Measurements from ENCODE around the gene C15orf39.

C15orf39 gene

DNA sequence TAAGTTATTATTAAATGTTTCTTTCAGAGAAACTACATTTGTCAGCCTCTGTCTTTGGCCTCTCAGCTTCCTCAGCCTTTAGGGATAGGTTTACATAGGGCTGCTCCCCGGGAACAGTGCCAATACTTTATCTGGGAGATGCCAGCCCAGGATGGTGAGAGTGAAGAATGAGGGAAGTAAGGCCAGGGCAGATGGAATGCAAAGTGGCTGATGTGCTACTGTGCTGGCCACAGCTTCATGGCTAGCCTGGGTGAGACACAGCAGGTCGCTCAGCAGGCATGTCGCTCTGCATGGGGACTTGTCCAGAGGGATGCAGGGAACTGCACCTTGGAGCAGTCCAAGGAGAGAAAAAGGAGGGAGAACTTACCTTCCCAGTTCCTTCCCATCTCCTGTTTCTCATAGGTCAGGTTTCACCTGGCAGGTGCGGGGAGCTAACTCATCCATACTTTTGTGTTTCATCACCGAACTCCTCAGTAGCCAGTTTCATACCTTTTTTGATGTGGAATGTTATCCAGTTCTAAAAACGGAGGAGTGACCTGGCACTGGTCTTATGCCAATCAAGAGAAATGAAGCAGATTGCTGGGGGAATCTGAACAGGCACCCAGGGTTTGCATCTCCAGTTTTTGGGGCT lies 30.9 kb upstream of the C15orf39 start:
- Histone ChIP-seq H3K9ac (ENCODE audit: low read depth, low read length) (no peak overlapping the region), H3K27ac (ENCODE audit: low read length) (no peak overlapping the region), H4K20me1 (ENCODE audit: insufficient read depth, low read length) (no peaks in the 10 kb centered on the region), H3K4me1 (ENCODE audit: insufficient read depth, low read length) (peaks cover 15% of the 10 kb centered on the region), H3K79me2 (ENCODE audit: insufficient read depth, low read length) (no peaks in the 10 kb centered on the region), H3K27me3 (ENCODE audit: insufficient read depth, low read length, poor library complexity) (no peaks in the 10 kb centered on the region), H3K4me3 (ENCODE audit: low read depth in 1 of 2, low read length in 2 of 2) (no peak overlapping the region), H3K4me2 (ENCODE audit: insufficient read depth, low read length) (no peak overlapping the region), H2AFZ (ENCODE audit: low read depth, low read length) (no peak overlapping the region), H3K9me3 (ENCODE audit: insufficient read depth, low read length, severe bottlenecking) (no peaks in the 10 kb centered on the region), H3K36me3 (ENCODE audit: insufficient read depth, low read length) (no peaks in the 10 kb centered on the region)
- no peak for TF ChIP-seq EZH2 (IDR thresholded peaks at IDR 0.05; ENCODE audit: borderline replicate concordance, low read depth, low read length, severe bottlenecking)
- no peak for TF ChIP-seq CTCF (IDR thresholded peaks at IDR 0.05; ENCODE audit: borderline replicate concordance, extremely low read depth, low read length, poor library complexity, severe bottlenecking)
- no peak for ATAC-seq (ENCODE audit: insufficient read depth, low read depth)
- no peak for DNase-seq

- Histone ChIP-seq H3K9me3 (ENCODE audit: insufficient read depth, low read length, severe bottlenecking) (no peaks in the 10 kb centered on the region), H3K36me3 (ENCODE audit: insufficient read depth, low read length) (no peaks in the 10 kb centered on the region), H3K4me3 (ENCODE audit: low read depth in 1 of 2, low read length in 2 of 2) (no peak overlapping the region), H2AFZ (ENCODE audit: low read depth, low read length) (no peak overlapping the region), H3K9ac (ENCODE audit: low read depth, low read length) (no peak overlapping the region), H3K27me3 (ENCODE audit: insufficient read depth, low read length, poor library complexity) (no peaks in the 10 kb centered on the region), H3K27ac (ENCODE audit: low read length) (no peak overlapping the region), H3K4me1 (ENCODE audit: insufficient read depth, low read length) (peaks cover 15% of the 10 kb centered on the region), H3K79me2 (ENCODE audit: insufficient read depth, low read length) (no peaks in the 10 kb centered on the region), H3K4me2 (ENCODE audit: insufficient read depth, low read length) (no peak overlapping the region), H4K20me1 (ENCODE audit: insufficient read depth, low read length) (no peaks in the 10 kb centered on the region)
- DNase-seq = peak; percentile 60
- TF ChIP-seq CTCF (IDR thresholded peaks at IDR 0.05; ENCODE audit: borderline replicate concordance, extremely low read depth, low read length, poor library complexity, severe bottlenecking) (no peak), EZH2 (IDR thresholded peaks at IDR 0.05; ENCODE audit: borderline replicate concordance, low read depth, low read length, severe bottlenecking) (no peak)
- ATAC-seq (ENCODE audit: insufficient read depth, low read depth) = peak; percentile 87
Observed at GRCh38 chr15:75171408-75171807, 30.3 kb upstream of the C15orf39 start.

GRCh38 chr15:75172284-75172820 lies 29.3 kb upstream of the C15orf39 start:
- no peak overlapping the region for H3K9ac ChIP-seq (ENCODE audit: low read depth, low read length)
- no peaks in the 10 kb centered on the region for H3K36me3 ChIP-seq (ENCODE audit: insufficient read depth, low read length)
- no peaks in the 10 kb centered on the region for H3K79me2 ChIP-seq (ENCODE audit: insufficient read depth, low read length)
- TF ChIP-seq EZH2 (IDR thresholded peaks at IDR 0.05; ENCODE audit: borderline replicate concordance, low read depth, low read length, severe bottlenecking) (no peak), CTCF (IDR thresholded peaks at IDR 0.05; ENCODE audit: borderline replicate concordance, extremely low read depth, low read length, poor library complexity, severe bottlenecking) (no peak)
- H3K4me2 ChIP-seq (ENCODE audit: insufficient read depth, low read length) = no peak overlapping the region
- no peak overlapping the region for H2AFZ ChIP-seq (ENCODE audit: low read depth, low read length)
- ATAC-seq (ENCODE audit: insufficient read depth, low read depth) (no peak), DNase-seq (no peak)
- H3K27ac ChIP-seq (ENCODE audit: low read length) = no peak overlapping the region
- H4K20me1 ChIP-seq (ENCODE audit: insufficient read depth, low read length) = no peaks in the 10 kb centered on the region
- no peaks in the 10 kb centered on the region for H3K9me3 ChIP-seq (ENCODE audit: insufficient read depth, low read length, severe bottlenecking)
- no peaks in the 10 kb centered on the region for H3K27me3 ChIP-seq (ENCODE audit: insufficient read depth, low read length, poor library complexity)
- no peak overlapping the region for H3K4me3 ChIP-seq (ENCODE audit: low read depth in 1 of 2, low read length in 2 of 2)
- peaks cover 15% of the 10 kb centered on the region for H3K4me1 ChIP-seq (ENCODE audit: insufficient read depth, low read length)

Data from DND-41 (cell line).